Epithelial cell of prostate (primary cell): ENCODE results near the gene KCNQ5.

Experiments
- DNase-seq: peaks from one replicate; pipeline ENCODE4 v3.0.0-alpha.2; 2011; ENCODE audit warnings: low read depth, low spot score
- H3K27ac ChIP-seq: fragments of 450-650 bp; 2 replicates; pipeline ENCODE4 v1.5.1; 2017; ENCODE audit warnings: mild to moderate bottlenecking

The KCNQ5 gene

DNA sequence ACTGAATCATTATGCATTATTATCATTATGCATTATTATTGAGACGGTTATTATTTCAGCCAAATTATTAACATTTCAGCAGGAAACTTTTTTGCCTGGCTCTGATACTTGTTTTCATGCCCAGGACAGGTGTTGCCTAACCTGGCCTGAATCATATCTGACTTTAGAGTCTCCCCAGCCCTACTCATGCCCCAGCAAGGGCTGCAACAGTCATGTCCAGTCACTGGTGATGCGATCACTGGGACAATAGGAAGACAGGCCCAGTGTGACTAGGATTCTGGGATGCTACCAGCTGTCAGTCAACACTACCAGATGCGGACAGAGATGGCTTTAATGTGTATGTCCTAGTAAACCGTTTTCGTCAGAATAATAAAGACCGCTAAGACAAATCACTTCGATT, 318.4 kb downstream of the KCNQ5 start:
- peak overlapping the region; percentile 47 for H3K27ac ChIP-seq
- peak; percentile 41 for DNase-seq

DNA sequence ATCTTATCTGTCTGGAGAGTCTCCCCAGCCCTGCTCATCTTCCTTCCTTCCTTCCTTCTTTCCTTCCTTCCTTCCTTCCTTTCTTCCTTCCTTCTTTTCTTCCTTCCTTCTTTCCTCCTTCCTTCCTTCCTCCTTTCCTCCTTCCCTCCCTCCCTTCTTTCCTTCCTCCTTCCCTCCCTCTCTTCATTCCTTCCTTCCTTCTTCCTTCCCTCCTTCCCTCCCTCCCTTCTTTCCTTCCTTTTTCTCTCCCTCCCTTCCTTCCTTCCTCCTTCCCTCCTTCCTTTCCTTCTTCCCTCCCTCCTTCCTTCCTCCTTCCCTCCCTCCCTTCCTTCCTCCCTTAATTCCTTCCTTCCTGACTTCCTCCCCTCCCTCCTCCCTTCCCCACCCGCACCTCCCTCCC, 319.4 kb downstream of the KCNQ5 start:
- no peak for DNase-seq
- no peak overlapping the region for H3K27ac ChIP-seq

DNA sequence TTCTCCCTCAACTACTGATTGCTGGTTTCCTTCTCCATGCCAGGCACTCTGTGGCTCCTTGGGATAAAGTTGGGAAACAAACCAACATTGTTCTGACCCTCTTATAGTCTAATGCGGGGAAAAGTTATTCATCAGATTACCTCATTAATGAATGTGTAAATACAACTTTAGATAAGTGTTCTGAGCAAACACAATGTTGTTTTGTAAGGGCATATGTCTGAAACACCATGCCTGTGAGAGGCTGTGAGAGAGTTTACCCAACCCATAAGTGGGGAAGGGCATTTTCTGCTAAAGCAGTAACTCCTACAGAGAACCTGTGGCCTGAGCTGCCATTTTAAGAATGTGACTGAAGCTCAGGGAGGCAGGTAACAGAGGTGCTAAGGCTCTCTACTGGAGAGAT, 319.9 kb downstream of the KCNQ5 start:
- no peak for DNase-seq
- no peak overlapping the region for H3K27ac ChIP-seq

DNA sequence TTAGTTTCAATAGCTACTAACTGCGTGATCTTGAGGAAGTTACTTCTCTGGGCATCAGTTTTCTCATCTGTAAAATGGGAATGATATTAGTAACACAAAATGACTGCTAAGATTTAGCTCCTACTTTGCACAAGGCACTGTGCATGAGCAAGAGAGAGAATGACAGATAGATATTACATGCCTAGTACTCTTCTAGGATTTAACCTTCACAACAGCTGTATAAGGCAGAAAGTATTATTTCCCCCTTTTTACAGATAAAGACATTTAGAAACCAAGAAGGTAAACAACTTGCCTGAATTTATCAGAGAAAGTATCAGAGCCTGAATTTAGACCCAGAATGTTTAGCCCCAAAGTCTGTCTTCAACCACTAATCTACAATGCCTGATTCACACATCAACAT, 321.8 kb downstream of the KCNQ5 start:
- no peak overlapping the region for H3K27ac ChIP-seq
- DNase-seq = no peak

DNA sequence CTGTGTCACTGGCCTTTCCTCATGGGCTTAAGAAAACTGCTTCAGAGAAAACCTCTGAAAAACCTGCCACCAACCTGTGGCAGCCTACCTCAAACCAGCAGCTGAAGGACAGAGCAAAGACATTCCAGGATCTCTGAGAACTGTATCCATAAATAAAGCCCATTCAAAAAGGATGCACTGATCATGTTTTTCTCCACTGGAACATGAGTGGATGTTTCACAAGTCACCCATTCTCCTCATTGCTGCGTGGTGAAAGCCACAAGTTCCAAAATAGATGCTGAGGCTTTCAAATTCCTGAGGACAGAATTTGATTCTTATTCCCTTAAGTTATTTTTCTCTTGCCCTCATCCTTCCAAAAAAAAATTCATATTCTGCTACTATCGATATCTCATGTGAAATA, 322.8 kb downstream of the KCNQ5 start:
- DNase-seq = no peak
- H3K27ac ChIP-seq = no peak overlapping the region

DNA sequence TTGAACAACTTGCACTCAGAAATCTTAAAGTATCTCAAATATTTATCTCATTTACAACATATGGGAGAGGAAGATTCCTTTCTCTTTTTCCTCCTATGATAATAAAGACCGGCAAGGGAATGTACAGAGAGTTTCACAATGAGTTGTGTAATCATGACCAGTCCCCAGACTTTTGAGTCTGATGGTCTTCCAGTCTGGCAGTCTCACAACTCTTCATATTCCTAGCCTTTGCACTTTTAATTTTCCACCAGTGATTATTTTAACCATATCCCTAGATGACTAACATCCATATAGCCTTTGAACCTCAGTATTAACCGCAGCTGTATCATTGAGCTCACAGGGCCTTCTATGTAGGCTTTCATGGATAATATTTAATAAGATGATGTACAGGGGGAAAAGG, 324.9 kb downstream of the KCNQ5 start:
- no peak for DNase-seq
- H3K27ac ChIP-seq = no peak overlapping the region

DNA sequence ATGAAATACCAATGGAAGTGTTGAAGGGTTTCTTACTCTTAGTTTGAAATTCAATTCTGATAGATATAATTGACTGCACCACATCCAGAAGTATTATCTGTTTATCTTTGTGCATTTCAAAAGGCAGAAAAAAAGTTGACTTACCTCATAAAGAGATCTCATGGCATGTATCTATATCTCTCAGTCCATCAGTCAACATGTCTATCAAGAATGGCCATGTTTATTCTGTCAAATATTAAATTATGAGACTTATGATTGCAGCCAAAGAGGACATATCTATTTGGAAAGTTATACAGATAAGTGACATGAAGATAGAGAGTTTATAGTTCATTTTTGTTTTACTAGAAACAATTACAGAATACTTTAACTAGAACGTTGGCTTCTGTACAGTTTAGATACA, 325.7 kb downstream of the KCNQ5 start:
- DNase-seq = no peak
- no peak overlapping the region for H3K27ac ChIP-seq

DNA sequence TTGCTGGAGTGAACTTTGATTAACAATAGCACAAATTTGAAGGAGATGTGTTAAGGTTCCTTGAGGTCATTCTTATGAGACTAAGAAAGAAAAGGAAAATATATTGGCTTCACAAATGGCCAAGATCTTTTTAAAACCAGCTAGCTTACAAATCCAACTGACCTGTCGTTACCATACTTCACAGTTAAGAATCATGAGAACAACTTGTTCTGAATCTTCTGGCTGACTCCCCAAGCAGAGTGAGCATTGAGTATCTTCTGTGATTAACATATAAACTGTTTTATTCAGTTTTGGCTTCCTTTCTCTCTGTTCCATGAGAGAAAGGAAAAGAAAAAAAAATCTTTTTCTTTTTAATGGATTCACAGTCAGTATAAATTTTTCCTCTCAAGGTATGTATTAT, 326.3 kb downstream of the KCNQ5 start:
- DNase-seq = no peak

DNA sequence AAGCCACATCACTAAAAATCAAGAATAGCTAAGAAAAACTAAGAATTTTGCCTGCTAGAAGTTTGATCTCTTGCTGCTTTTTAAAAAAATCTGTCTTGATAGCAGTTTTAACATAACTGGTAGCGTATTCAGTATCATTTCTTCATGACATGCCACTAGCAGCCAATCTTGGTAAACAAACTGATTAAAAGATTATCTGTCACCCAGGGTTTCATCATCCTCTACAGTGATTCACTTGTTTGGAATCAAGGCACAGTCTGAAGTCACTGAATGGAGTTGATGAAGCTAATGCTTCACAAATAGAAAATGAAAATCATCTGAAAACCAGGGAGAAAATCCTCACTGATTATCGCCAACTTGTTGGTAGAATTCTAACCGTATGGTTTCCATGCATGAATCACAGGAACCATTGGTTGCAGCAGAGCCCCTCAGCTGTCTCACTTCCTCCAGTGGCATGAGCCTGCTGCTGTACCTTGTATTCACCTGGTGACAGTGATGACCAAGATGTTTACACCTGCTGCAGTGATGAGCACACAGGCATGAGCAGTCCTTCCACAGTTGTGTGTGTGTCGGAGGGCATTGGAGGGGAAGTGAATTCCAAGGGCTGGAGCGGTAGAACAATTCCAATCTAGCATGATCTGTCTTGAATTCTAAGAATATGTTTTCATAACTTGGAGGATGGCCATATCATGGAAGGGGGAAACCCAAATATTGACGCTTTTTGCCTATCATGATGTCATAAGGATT, 328.4 kb downstream of the KCNQ5 start:
- H3K27ac ChIP-seq = peak overlapping the region; percentile 64
- DNase-seq = no peak

More for the DNA sequence above, 326.3 kb downstream of the KCNQ5 start:
- no peak overlapping the region for H3K27ac ChIP-seq

DNA sequence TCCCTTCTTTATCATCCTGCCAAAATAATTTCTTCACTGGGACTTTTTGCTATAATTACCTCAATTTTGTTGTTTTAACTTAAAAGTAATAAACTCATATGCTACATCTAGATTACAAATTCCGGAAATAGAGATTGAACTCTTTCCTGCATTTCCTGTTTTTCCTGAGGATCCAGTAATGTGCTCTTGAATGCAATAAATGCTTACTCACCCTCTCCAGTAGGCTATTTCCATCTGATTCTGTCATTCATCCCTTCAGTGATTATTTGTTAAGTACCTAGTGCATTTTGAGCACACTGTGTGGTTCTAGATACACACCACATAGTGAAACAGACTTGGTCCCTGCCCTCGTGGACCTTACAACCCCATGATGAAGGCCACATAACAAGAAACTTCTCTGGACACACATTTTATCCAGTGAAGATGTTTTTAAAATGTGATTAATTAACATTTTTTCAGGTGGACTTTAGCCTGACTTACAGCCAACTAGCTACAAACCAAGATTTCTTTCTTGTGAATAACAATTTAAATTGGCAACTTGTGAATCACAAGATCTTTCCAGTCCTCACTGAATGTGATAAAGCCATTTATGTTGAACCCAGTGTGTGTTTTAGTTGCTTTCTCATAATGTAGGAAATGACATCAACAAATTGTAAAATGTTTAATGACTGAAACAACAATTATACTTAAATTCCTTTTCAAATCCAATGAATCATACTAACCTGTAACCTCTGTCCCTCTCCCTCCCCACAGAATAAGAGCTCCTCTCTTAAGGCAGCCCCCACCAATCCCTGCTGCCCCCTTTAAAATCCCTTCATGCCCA, 331.2 kb downstream of the KCNQ5 start:
- peak overlapping the region; percentile 86 for H3K27ac ChIP-seq
- peak; percentile 66 for DNase-seq

DNA sequence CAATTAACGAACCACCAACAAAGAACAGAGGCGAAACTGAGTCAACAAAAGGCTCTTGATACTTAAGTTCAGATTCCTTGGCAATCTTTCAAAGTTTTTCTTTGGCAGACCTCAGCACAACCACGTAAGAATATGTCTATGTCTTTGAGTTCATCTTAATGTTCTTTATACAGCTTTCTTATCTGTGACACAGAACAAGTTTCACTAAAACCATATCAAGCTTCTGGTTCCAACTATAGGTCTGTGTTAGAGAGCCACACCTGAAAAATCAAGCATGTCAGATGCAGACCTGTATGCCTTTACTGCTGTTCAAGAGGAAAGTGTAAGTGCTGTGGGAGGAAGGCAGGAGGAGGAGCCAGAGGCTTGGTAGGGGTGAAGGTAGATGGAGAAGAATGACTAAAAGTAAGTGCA, 332.1 kb downstream of the KCNQ5 start:
- DNase-seq = no peak
- peak overlapping the region; percentile 86 for H3K27ac ChIP-seq

DNA sequence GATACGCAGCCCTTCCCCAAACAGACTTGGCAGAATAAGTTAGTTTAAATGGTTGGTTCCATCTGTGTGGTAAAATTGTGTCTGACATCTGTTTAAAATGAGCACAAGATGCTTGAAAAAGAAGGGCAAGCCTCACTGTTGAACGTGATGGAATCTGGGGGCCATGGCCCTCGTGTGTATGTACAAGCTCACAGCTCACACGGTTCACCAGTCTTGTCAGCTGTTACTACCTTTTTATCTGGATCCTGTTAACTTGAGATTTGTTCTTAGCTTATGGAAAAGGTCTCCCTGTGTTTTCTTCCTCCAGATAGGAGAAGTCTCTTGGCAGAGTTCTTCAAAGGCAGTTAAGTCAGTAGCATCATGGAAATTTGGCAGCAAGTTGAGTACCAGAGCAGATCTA, 332.9 kb downstream of the KCNQ5 start:
- DNase-seq = no peak

DNA sequence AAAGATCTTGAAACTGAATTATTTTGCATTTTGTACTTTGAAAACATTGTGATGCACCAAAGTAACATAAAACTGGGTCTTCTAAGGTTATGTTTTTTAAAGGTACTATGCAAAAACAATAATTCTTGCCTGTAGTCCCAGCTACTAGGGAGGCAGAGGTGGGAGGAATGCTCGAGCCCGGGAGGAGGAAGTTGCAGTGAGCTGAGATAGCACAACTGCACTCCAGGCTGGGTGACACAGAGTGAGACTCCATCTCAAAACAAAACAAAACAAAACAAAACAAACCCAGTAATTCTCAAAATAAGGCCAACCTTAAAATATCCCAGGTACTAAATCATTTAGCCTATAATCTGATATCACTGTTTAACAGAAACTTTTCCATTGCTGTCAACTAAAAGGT, 333.8 kb downstream of the KCNQ5 start:
- H3K27ac ChIP-seq = no peak overlapping the region
- no peak for DNase-seq

More for the DNA sequence above, 332.9 kb downstream of the KCNQ5 start:
- no peak overlapping the region for H3K27ac ChIP-seq

DNA sequence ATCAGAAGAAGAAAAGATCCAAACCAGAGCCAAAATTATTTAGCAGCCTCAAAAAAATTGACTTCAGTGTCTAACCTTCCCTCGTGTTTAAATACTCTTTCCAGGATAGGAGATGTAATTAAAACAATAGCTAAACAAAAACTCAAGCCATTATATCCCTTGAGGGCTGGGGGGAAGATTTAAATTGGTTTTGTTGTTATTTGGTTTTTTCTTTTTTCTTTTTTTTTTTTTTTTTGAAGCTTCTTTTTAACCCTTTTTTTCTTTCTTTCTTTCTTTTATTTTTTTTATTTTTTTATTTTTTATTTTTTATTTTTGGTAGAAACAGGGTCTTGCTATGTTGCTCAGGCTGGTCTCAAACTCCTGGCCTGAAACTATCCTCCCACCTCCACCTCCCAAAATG, 334.4 kb downstream of the KCNQ5 start:
- no peak for DNase-seq
- H3K27ac ChIP-seq = no peak overlapping the region

DNA sequence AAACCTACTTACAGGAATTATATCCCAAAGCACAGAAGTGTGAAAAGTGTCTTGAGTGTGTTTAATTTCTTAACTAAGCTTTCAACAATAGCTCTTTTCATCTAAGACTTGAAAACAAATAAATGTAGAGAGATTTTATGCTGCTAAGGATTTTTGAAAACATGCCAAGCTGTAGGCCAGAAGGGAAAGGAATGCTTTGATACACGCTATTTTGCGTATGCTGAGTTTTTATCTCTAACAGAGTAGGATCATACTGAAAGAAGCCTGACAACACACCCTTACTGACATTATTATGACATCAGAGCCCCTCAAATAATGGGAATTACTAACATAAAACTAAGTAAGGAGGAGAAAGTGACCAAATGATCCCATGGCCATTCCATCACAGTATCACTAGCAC, 338.0 kb downstream of the KCNQ5 start:
- DNase-seq = no peak
- no peak overlapping the region for H3K27ac ChIP-seq

DNA sequence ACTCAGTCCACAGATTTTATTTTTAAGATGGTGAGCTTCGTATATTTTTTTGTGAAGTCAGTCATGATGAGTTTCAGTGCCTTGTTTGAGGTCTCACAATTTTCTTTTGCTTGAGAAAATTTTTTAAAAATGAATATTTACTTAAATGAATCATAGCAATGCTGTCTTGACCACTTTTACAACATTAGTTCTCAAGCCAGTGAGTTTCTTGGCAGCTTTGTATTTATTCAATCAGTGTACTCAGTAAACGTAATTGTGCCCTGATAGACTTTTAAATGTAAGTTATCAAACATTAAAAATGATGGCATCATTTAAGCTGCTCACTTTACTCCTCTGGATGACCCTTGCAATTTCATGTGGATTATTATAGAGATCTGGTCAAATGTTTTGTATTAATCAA, 342.1 kb downstream of the KCNQ5 start:
- no peak overlapping the region for H3K27ac ChIP-seq
- DNase-seq = no peak

DNA sequence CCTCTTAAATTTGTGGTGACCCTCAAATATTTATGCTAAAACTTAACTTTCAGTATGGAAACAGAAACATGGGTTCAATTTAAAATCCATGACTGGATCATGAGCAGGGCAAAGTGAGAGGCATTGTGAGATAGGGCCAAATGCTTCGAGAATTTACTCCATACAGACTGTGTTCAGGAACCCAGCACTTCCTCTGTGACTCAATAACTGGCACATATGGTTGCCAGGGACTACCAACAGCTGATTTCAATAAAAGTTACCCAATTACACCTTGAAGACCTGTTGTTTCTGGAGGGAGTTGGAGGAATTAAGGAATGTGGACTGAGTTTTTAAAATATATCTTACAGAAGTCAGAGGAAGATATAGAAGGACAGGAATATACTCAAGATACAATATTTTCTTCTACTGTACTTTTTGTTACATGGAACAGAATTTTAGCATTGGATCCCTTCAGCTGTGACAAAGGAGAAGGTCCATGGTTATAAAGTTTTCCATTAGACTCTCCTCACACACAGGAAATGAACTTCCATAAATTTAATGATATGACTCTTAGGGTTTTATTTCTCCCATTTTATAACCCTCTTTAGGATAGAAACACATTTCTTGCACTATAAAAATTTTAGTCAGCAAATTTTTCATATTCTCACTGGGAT, 344.9 kb downstream of the KCNQ5 start:
- no peak for DNase-seq
- H3K27ac ChIP-seq = peak overlapping the region; percentile 34

DNA sequence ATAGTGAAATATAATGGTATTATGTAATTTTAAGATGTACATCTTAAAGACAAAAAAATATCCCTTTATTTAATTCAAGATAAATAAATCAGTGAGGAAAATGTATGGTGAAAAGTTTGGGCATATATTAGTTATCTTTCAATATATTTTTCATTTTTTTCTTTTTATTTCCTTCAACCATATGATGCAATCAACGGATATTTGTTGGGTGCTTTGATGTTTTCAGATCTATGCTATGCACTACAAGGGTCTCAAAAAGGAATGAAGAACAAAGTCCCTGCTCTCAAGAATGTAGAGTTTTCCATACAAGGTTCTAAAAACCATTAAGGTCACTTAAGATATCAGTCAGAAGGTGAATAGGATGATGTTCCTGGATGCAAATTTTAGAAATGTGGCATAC, 345.5 kb downstream of the KCNQ5 start:
- no peak for DNase-seq
- H3K27ac ChIP-seq = peak overlapping the region; percentile 34

DNA sequence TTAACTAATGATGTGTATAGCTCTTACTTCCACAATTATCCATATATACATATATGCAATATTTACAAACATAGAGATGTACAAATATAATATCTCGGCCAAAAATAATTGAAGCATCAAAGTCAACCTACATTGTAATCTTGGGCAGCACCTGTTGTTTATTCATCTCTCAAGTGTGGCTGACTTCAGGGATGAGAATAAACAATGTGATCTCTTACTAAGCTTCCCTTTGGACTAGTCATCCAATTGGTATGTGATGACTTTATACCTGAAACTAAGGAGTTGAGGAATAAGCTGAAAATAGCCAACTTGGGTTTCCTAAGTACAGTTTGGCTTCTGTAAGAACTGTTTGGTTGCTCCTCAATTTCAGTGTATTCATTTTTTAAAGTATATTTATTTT, 346.8 kb downstream of the KCNQ5 start:
- DNase-seq = peak; percentile 89
- peak overlapping the region; percentile 70 for H3K27ac ChIP-seq

DNA sequence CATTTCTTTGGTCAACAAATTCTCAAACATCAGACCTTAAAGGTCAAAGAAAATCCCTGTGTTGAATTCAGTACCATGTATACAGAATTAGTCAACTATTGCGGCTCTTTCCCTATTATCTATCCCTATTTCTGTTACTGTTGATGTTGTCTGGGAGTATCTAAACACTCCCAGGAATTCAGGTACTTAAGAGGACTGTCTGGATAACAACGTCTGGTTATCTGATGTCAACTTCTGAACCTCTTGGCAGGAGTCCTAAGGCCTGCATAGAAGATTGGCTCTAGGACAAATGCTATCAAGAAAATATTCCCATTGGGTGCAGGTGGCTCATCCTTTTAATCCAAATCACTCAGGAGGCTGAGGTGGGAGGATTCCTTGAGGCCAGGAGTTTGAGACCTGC, 347.8 kb downstream of the KCNQ5 start:
- peak overlapping the region; percentile 70 for H3K27ac ChIP-seq
- no peak for DNase-seq

DNA sequence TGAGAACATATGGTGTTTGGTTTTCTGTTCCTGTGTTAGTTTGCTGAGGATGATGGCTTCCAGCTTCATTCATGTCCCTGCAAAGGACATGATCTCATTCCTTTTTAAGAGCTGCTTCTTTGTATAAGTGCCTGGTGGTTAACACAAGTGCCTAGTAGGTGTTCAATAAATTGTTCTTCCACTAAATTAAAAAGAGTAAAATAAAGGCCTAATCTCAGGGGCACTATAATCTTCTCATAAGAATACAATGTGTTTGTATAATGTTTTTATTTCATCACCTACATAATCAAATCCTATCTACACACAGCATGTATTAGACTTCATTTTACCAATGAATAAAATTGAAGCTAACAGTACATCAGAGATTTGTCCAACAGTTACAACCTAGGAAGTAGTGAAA, 350.7 kb downstream of the KCNQ5 start:
- H3K27ac ChIP-seq = no peak overlapping the region

More for the DNA sequence above, 350.7 kb downstream of the KCNQ5 start:
- no peak for DNase-seq
